ENCODE measurements around the gene PTPRA. TPM values are rescaled to one million over a fixed set of nuclear protein-coding genes. Genes with fewer than 3 reads are reported as not detected.

The PTPRA gene
- total RNA-seq, 1 experiment from 2014 or later = 45.2 TPM

DNA sequence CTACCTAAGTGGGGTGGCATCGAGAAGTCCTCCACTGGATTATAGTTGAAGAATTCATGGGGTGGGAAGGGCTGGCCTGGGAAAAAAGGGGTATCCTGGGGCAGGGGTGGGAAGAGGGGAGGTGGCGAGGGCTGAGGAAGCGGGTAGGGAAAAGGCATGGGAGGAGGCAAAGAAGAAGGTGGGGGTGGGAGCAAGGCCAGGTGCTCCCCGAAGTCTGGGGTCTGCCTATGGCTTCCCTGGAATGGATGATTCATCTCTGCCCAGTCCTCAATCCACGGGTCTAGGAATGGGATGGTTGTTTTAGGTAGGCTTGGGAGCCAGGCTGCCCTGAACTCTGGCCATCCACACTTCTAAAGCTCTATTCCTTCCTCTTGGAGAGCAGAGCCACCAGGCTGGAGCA, 37.2 kb upstream of the PTPRA start:
- no peak overlapping the region for H4K5ac ChIP-seq (ENCODE audit: insufficient read length, low read depth, low read length)
- no peak overlapping the region for H3K56ac ChIP-seq (ENCODE audit: insufficient read length, low read depth, low read length)
- no peak overlapping the region for H3K23ac ChIP-seq (ENCODE audit: insufficient read length, low read depth, low read length)
- no peaks in the 10 kb centered on the region for H3K4me1 ChIP-seq (ENCODE audit: insufficient read depth, low read length)
- no peaks in the 10 kb centered on the region for H4K20me1 ChIP-seq (ENCODE audit: control insufficient read depth, insufficient read depth, insufficient read length)
- H3K79me1 ChIP-seq (ENCODE audit: insufficient read depth, low read depth, low read length, poor library complexity, severe bottlenecking) = no peaks in the 10 kb centered on the region
- H3K27ac ChIP-seq (ENCODE audit: insufficient read length, low read depth, low read length) = no peak overlapping the region
- WGBS (ENCODE audit: extremely low coverage, insufficient read length, low lambda C conversion rate) = no CpG with 5 or more reads among the region's 5 CpGs
- peaks cover 12% of the 10 kb centered on the region for H3K27me3 Mint-ChIP-seq (ENCODE audit: low read depth)
- TF ChIP-seq CTCF (conservative IDR thresholded peaks at IDR 0.05) = no peak
- H3K79me2 ChIP-seq (ENCODE audit: insufficient read depth, low read length) = no peaks in the 10 kb centered on the region
- no peak overlapping the region for H2BK5ac ChIP-seq (ENCODE audit: insufficient read length, low read length)
- H3K4me3 Mint-ChIP-seq = no peak overlapping the region; a peak in 1 of 5 replicates
- peaks cover 7% of the 10 kb centered on the region; the same call in 1 of the 2 replicates for H3K27me3 ChIP-seq (ENCODE audit: insufficient read depth, low read length)
- no peak overlapping the region for H3K9ac ChIP-seq (ENCODE audit: extremely low read depth, insufficient read length, low read length)
- no peak overlapping the region for H3K4me2 ChIP-seq (ENCODE audit: insufficient read depth, insufficient read length, low read length)
- no peak overlapping the region for H3T11ph ChIP-seq (ENCODE audit: low read length)
- no peak overlapping the region for H2BK20ac ChIP-seq (ENCODE audit: low read depth, low read length, poor library complexity, severe bottlenecking)
- H2BK12ac ChIP-seq (ENCODE audit: insufficient read length, low read depth, low read length) = no peak overlapping the region
- no peak overlapping the region for H4K91ac ChIP-seq (ENCODE audit: insufficient read length, low read depth, low read length)
- no peak overlapping the region for H3K4ac ChIP-seq (ENCODE audit: low read depth, low read length)
- no peak for DNase-seq
- H2BK15ac ChIP-seq (ENCODE audit: low read depth, low read length) = no peak overlapping the region
- no peak overlapping the region for H2BK120ac ChIP-seq (ENCODE audit: low read depth, low read length, poor library complexity, severe bottlenecking)
- H3K36me3 Mint-ChIP-seq (ENCODE audit: insufficient read depth in 1 of 3, low read depth in 3 of 3) = peaks cover 3 to 27% (median 23%) of the 10 kb centered on the region in 3 experiments
- peaks cover 3 to 7% of the 10 kb centered on the region in 2 experiments; a peak in 3 of 4 replicates for H3K4me1 Mint-ChIP-seq
- no peaks in the 10 kb centered on the region for H3K9me3 ChIP-seq (ENCODE audit: control insufficient read depth, low read depth, low read length)
- peaks cover 3% of the 10 kb centered on the region for H3K23me2 ChIP-seq (ENCODE audit: insufficient read length, low read depth, low read length, poor library complexity, severe bottlenecking)
- H3K14ac ChIP-seq (ENCODE audit: insufficient read depth, low read length) = no peak overlapping the region
- H4K8ac ChIP-seq (replicated peaks; ENCODE audit: insufficient read length, low read depth, low read length) = no peak overlapping the region
- no peak overlapping the region for H2AFZ ChIP-seq (ENCODE audit: low read length)
- H3K9me3 Mint-ChIP-seq = peaks cover 0 to 4% of the 10 kb centered on the region in 2 experiments; a peak in 1 of 5 replicates
- H3K27ac Mint-ChIP-seq = no peak overlapping the region
- H3K18ac ChIP-seq (ENCODE audit: insufficient read length, low read depth, low read length) = no peak overlapping the region
- no peak overlapping the region for H2AK5ac ChIP-seq (ENCODE audit: insufficient read length, low read length)
